Hepatocyte (in vitro differentiated cells): ENCODE results near the gene BCO1. TPM values are rescaled to one million over a fixed set of nuclear protein-coding genes. Genes with fewer than 3 reads are reported as not detected.

Experiments used
- DNase-seq: peaks from one replicate; pipeline ENCODE4 v3.0.0-alpha.2; 2016; ENCODE audit warnings: low spot score
- H2AFZ ChIP-seq: fragments of 200-600 bp; sonication (generic); 2 replicates; pipeline ENCODE4 v1.6.0; 2016; ENCODE audit warnings: antibody characterized with exemption, mild to moderate bottlenecking
- H3K27ac ChIP-seq: fragments of 200-600 bp; sonication (generic); 2 replicates; pipeline ENCODE4 v1.5.1; 2016; ENCODE audit warnings: mild to moderate bottlenecking
- H3K27me3 ChIP-seq: fragments of 200-600 bp; sonication (generic); 2 replicates; pipeline ENCODE4 v1.6.1; 2016
- H3K36me3 ChIP-seq: fragments of 200-600 bp; sonication (generic); replicated peaks from 2 replicates; pipeline ENCODE4 v1.5.1; 2016; ENCODE audit warnings: low read depth; ENCODE audit not compliant: insufficient read depth
- H3K4me1 ChIP-seq: fragments of 200-600 bp; sonication (generic); 2 replicates; pipeline ENCODE4 v1.5.1; 2016; ENCODE audit warnings: mild to moderate bottlenecking, moderate library complexity; ENCODE audit not compliant: insufficient read depth
- H3K4me2 ChIP-seq: fragments of 200-600 bp; sonication (generic); 2 replicates; pipeline ENCODE4 v1.6.0; 2016
- H3K4me3 ChIP-seq: fragments of 200-600 bp; sonication (generic); 2 replicates; pipeline ENCODE4 v1.5.1; 2016; ENCODE audit warnings: mild to moderate bottlenecking
- H3K79me2 ChIP-seq: fragments of 200-600 bp; sonication (generic); 2 replicates; pipeline ENCODE4 v1.6.0; 2017; ENCODE audit warnings: mild to moderate bottlenecking
- H3K9me2 ChIP-seq: fragments of 200-600 bp; sonication (generic); replicated peaks from 2 replicates; pipeline ENCODE4 v1.6.0; 2017; ENCODE audit warnings: mild to moderate bottlenecking; ENCODE audit not compliant: insufficient read depth
- H3K9me3 ChIP-seq: fragments of 200-600 bp; sonication (generic); 2 replicates; pipeline ENCODE4 v1.5.1; 2016; ENCODE audit warnings: low read depth, mild to moderate bottlenecking
- H4K20me1 ChIP-seq: fragments of 200-600 bp; sonication (generic); 2 replicates; pipeline ENCODE4 v1.6.0; 2016; ENCODE audit warnings: mild to moderate bottlenecking; ENCODE audit not compliant: insufficient read depth, poor library complexity, severe bottlenecking
- CTCF ChIP-seq: fragments of 200-600 bp; sonication (generic); IDR thresholded peaks from 2 replicates; pipeline ENCODE4 v1.5.1; 2016; ENCODE audit warnings: antibody characterized with exemption, mild to moderate bottlenecking; ENCODE audit not compliant: poor library complexity
- EZH2 ChIP-seq: fragments of 200-600 bp; sonication (generic); IDR thresholded peaks from 2 replicates; pipeline ENCODE4 v1.6.1; 2016; ENCODE audit warnings: antibody characterized with exemption, mild to moderate bottlenecking, borderline replicate concordance
- EZH2phosphoT487 ChIP-seq: fragments of 200-600 bp; sonication (generic); IDR thresholded peaks from one replicate; pipeline ENCODE4 v1.6.1; 2018; ENCODE audit warnings: antibody characterized with exemption, mild to moderate bottlenecking, low read depth, moderate library complexity; ENCODE audit not compliant: unreplicated experiment, severe bottlenecking
- WGBS: methylation state at CpG from one replicate; pipeline ENCODE4 v1.1.6; 2016; ENCODE audit warnings: low lambda C conversion rate; ENCODE audit errors: missing lambda C conversion rate; 5-methylcytosine and 5-hydroxymethylcytosine counted together
- polyA plus RNA-seq: library from polyadenylated mRNA; unstranded; fragments of >200 nt; fragmentation: Nextera tagmentation; extraction: Ambion mirVana; gene quantifications from 2 replicates; pipeline ENCODE4 v1.2.1, GENCODE V29; 2016
- total RNA-seq: library from RNA; depleted of rRNA; stranded (reverse); fragments of >200 nt; gene quantifications from 2 replicates; pipeline ENCODE4 v1.2.3, GENCODE V29; 2014

The BCO1 gene
- total and polyA plus RNA-seq, 2 experiments from 2014 or later: 1.6 to 2.4 TPM

- TF ChIP-seq EZH2phosphoT487: no peak
- no peak for TF ChIP-seq CTCF
- TF ChIP-seq EZH2: no peak
- Histone ChIP-seq H3K9me2 (no peaks in the 10 kb centered on the region), H3K36me3 (no peaks in the 10 kb centered on the region), H3K27ac (no peak overlapping the region), H2AFZ (no peak overlapping the region), H3K4me3 (no peak overlapping the region), H4K20me1 (no peaks in the 10 kb centered on the region), H3K27me3 (no peaks in the 10 kb centered on the region), H3K4me2 (no peak overlapping the region), H3K4me1 (no peaks in the 10 kb centered on the region), H3K9me3 (no peaks in the 10 kb centered on the region), H3K79me2 (no peaks in the 10 kb centered on the region)
- 61% methylated on average over 11 of the region's 11 CpGs for WGBS
- no peak for DNase-seq
Observed at GRCh38 chr16:81212830-81213465, 25.5 kb upstream of the BCO1 start.

- no peaks in the 10 kb centered on the region for H3K36me3 ChIP-seq
- H3K9me3 ChIP-seq: no peaks in the 10 kb centered on the region
- TF ChIP-seq CTCF (peak; percentile 24), EZH2 (no peak), EZH2phosphoT487 (no peak)
- H3K4me3 ChIP-seq: no peak overlapping the region
- no peaks in the 10 kb centered on the region for H3K79me2 ChIP-seq
- H3K4me2 ChIP-seq: no peak overlapping the region
- no peak for DNase-seq
- no peak overlapping the region for H3K27ac ChIP-seq
- no peaks in the 10 kb centered on the region for H3K27me3 ChIP-seq
- H4K20me1 ChIP-seq: no peaks in the 10 kb centered on the region
- no peaks in the 10 kb centered on the region for H3K9me2 ChIP-seq
- WGBS: 64% methylated on average over 15 of the region's 15 CpGs
- no peak overlapping the region for H2AFZ ChIP-seq
- no peaks in the 10 kb centered on the region for H3K4me1 ChIP-seq
Observed at GRCh38 chr16:81214745-81215166, 23.7 kb upstream of the BCO1 start.

- 96% methylated on average over 16 of the region's 16 CpGs for WGBS
Observed at GRCh38 chr16:81216114-81216513, 22.4 kb upstream of the BCO1 start.

More at GRCh38 chr16:81216114-81216513, 22.4 kb upstream of the BCO1 start:
- Histone ChIP-seq H3K27ac (no peak overlapping the region), H3K27me3 (no peaks in the 10 kb centered on the region), H3K9me3 (no peaks in the 10 kb centered on the region), H3K36me3 (no peaks in the 10 kb centered on the region), H3K4me3 (no peak overlapping the region), H4K20me1 (no peaks in the 10 kb centered on the region), H3K4me2 (no peak overlapping the region), H3K9me2 (no peaks in the 10 kb centered on the region), H3K4me1 (no peaks in the 10 kb centered on the region), H3K79me2 (no peaks in the 10 kb centered on the region), H2AFZ (no peak overlapping the region)
- no peak for TF ChIP-seq CTCF
- TF ChIP-seq EZH2phosphoT487: no peak
- no peak for TF ChIP-seq EZH2
- no peak for DNase-seq
